ENCODE measurements around the gene GPER1.
"Not testable (repeated sequence)": the region's sequence is repeated elsewhere in the genome, so short reads cannot be mapped to it uniquely, and the experiment has no call there.

The GPER1 gene

GRCh38 chr7:1112109-1112508 lies 24.2 kb downstream of the GPER1 start:
- Histone ChIP-seq H3K9ac (ENCODE audit: insufficient read length, low read depth) (no peak overlapping the region), H3K4me1 (ENCODE audit: insufficient read depth, insufficient read length) (peaks cover 5% of the 10 kb centered on the region), H3K4me3 (ENCODE audit: insufficient read length, low read depth) (no peak overlapping the region), H3K9me3 (ENCODE audit: insufficient read depth, low read length) (peaks cover 6% of the 10 kb centered on the region; the same call in 1 of the 2 replicates), H3K36me3 (ENCODE audit: insufficient read depth, insufficient read length, low read length) (peaks cover 63% of the 10 kb centered on the region), H3K27me3 (ENCODE audit: insufficient read depth, insufficient read length) (no peaks in the 10 kb centered on the region)
- no peak for DNase-seq (ENCODE audit: low read depth, low spot score)
- TF ChIP-seq ZNF274 (IDR thresholded peaks at IDR 0.05; ENCODE audit: low read depth, low read length): no peak
- TF ChIP-seq YY1 (IDR thresholded peaks at IDR 0.05; ENCODE audit: insufficient read depth, insufficient read length): no peak
- TF ChIP-seq SUZ12 (IDR thresholded peaks at IDR 0.05; ENCODE audit: extremely low read depth, insufficient read depth, insufficient read length): no peak

- H3K9ac ChIP-seq (ENCODE audit: insufficient read length, low read depth): no peak overlapping the region
- peaks cover 62% of the 10 kb centered on the region for H3K36me3 ChIP-seq (ENCODE audit: insufficient read depth, insufficient read length, low read length)
- H3K27me3 ChIP-seq (ENCODE audit: insufficient read depth, insufficient read length): no peaks in the 10 kb centered on the region
- H3K4me3 ChIP-seq (ENCODE audit: insufficient read length, low read depth): no peak overlapping the region
- H3K4me1 ChIP-seq (ENCODE audit: insufficient read depth, insufficient read length): peaks cover 5% of the 10 kb centered on the region
- TF ChIP-seq SUZ12 (IDR thresholded peaks at IDR 0.05; ENCODE audit: extremely low read depth, insufficient read depth, insufficient read length): no peak
- TF ChIP-seq ZNF274 (IDR thresholded peaks at IDR 0.05; ENCODE audit: low read depth, low read length): no peak
- TF ChIP-seq YY1 (IDR thresholded peaks at IDR 0.05; ENCODE audit: insufficient read depth, insufficient read length): no peak
- no peak for DNase-seq (ENCODE audit: low read depth, low spot score)
- H3K9me3 ChIP-seq (ENCODE audit: insufficient read depth, low read length): peaks cover 14% of the 10 kb centered on the region; the same call in 1 of the 2 replicates
Measured at GRCh38 chr7:1112625-1113547, 25.0 kb downstream of the GPER1 start.

GRCh38 chr7:1113548-1113885 lies 25.6 kb downstream of the GPER1 start:
- H3K9me3 ChIP-seq (ENCODE audit: insufficient read depth, low read length): peaks cover 15% of the 10 kb centered on the region; the same call in 1 of the 2 replicates
- no peaks in the 10 kb centered on the region for H3K27me3 ChIP-seq (ENCODE audit: insufficient read depth, insufficient read length)
- DNase-seq (ENCODE audit: low read depth, low spot score): no peak
- H3K4me1 ChIP-seq (ENCODE audit: insufficient read depth, insufficient read length): peaks cover 5% of the 10 kb centered on the region
- TF ChIP-seq ZNF274 (IDR thresholded peaks at IDR 0.05; ENCODE audit: low read depth, low read length) (no peak), YY1 (IDR thresholded peaks at IDR 0.05; ENCODE audit: insufficient read depth, insufficient read length) (no peak), SUZ12 (IDR thresholded peaks at IDR 0.05; ENCODE audit: extremely low read depth, insufficient read depth, insufficient read length) (no peak)
- H3K9ac ChIP-seq (ENCODE audit: insufficient read length, low read depth): no peak overlapping the region
- H3K36me3 ChIP-seq (ENCODE audit: insufficient read depth, insufficient read length, low read length): peaks cover 58% of the 10 kb centered on the region
- H3K4me3 ChIP-seq (ENCODE audit: insufficient read length, low read depth): no peak overlapping the region

- H3K4me3 ChIP-seq (ENCODE audit: insufficient read length, low read depth): no peak overlapping the region
- TF ChIP-seq ZNF274 (IDR thresholded peaks at IDR 0.05; ENCODE audit: low read depth, low read length) (no peak), SUZ12 (IDR thresholded peaks at IDR 0.05; ENCODE audit: extremely low read depth, insufficient read depth, insufficient read length) (no peak), YY1 (IDR thresholded peaks at IDR 0.05; ENCODE audit: insufficient read depth, insufficient read length) (no peak)
- H3K27me3 ChIP-seq (ENCODE audit: insufficient read depth, insufficient read length): no peaks in the 10 kb centered on the region
- no peak for DNase-seq (ENCODE audit: low read depth, low spot score)
- peaks cover 15% of the 10 kb centered on the region; the same call in 1 of the 2 replicates for H3K9me3 ChIP-seq (ENCODE audit: insufficient read depth, low read length)
- peaks cover 57% of the 10 kb centered on the region for H3K36me3 ChIP-seq (ENCODE audit: insufficient read depth, insufficient read length, low read length)
- H3K9ac ChIP-seq (ENCODE audit: insufficient read length, low read depth): no peak overlapping the region
- peaks cover 5% of the 10 kb centered on the region for H3K4me1 ChIP-seq (ENCODE audit: insufficient read depth, insufficient read length)
Measured at GRCh38 chr7:1114088-1114487, 26.2 kb downstream of the GPER1 start.

- TF ChIP-seq SUZ12 (IDR thresholded peaks at IDR 0.05; ENCODE audit: extremely low read depth, insufficient read depth, insufficient read length) (no peak), YY1 (IDR thresholded peaks at IDR 0.05; ENCODE audit: insufficient read depth, insufficient read length) (no peak)
- Histone ChIP-seq H3K36me3 (ENCODE audit: insufficient read depth, insufficient read length, low read length) (peaks cover 57% of the 10 kb centered on the region), H3K9me3 (ENCODE audit: insufficient read depth, low read length) (peaks cover 15% of the 10 kb centered on the region; the same call in 1 of the 2 replicates), H3K9ac (ENCODE audit: insufficient read length, low read depth) (no peak overlapping the region), H3K27me3 (ENCODE audit: insufficient read depth, insufficient read length) (no peaks in the 10 kb centered on the region), H3K4me1 (ENCODE audit: insufficient read depth, insufficient read length) (peaks cover 5% of the 10 kb centered on the region), H3K4me3 (ENCODE audit: insufficient read length, low read depth) (no peak overlapping the region)
- no peak for DNase-seq (ENCODE audit: low read depth, low spot score)
Measured at GRCh38 chr7:1114505-1114904, 26.6 kb downstream of the GPER1 start.

- H3K27me3 ChIP-seq (ENCODE audit: insufficient read depth, insufficient read length); H3K9ac ChIP-seq (ENCODE audit: insufficient read length, low read depth); H3K4me3 ChIP-seq (ENCODE audit: insufficient read length, low read depth); DNase-seq (ENCODE audit: low read depth, low spot score); H3K4me1 ChIP-seq (ENCODE audit: insufficient read depth, insufficient read length): not testable (repeated sequence)
- peaks cover 15% of the 10 kb centered on the region; the same call in 1 of the 2 replicates for H3K9me3 ChIP-seq (ENCODE audit: insufficient read depth, low read length)
- peaks cover 50% of the 10 kb centered on the region for H3K36me3 ChIP-seq (ENCODE audit: insufficient read depth, insufficient read length, low read length)
Measured at GRCh38 chr7:1115171-1116045, 27.5 kb downstream of the GPER1 start.

GRCh38 chr7:1116383-1117008 lies 28.6 kb downstream of the GPER1 start:
- not testable (repeated sequence) for H3K4me3 ChIP-seq (ENCODE audit: insufficient read length, low read depth); H3K9ac ChIP-seq (ENCODE audit: insufficient read length, low read depth); DNase-seq (ENCODE audit: low read depth, low spot score); H3K27me3 ChIP-seq (ENCODE audit: insufficient read depth, insufficient read length); H3K4me1 ChIP-seq (ENCODE audit: insufficient read depth, insufficient read length)
- Histone ChIP-seq H3K9me3 (ENCODE audit: insufficient read depth, low read length) (peaks cover 15% of the 10 kb centered on the region; the same call in 1 of the 2 replicates), H3K36me3 (ENCODE audit: insufficient read depth, insufficient read length, low read length) (peaks cover 46% of the 10 kb centered on the region)

Data from NT2/D1 (cell line).